Measurements from ENCODE around the gene RAD51AP1. TPM values are rescaled to one million over a fixed set of nuclear protein-coding genes. Genes with fewer than 3 reads are reported as not detected.

The RAD51AP1 gene
- total RNA-seq, 1 experiment from 2014 or later = 59.4 TPM

- Histone ChIP-seq H3K79me1 (ENCODE audit: insufficient read depth, low read depth, low read length, poor library complexity, severe bottlenecking) (no peaks in the 10 kb centered on the region), H3K27ac (ENCODE audit: insufficient read length, low read depth, low read length) (no peak overlapping the region), H3K4me2 (ENCODE audit: insufficient read depth, insufficient read length, low read length) (no peak overlapping the region), H3K23me2 (ENCODE audit: insufficient read length, low read depth, low read length, poor library complexity, severe bottlenecking) (no peaks in the 10 kb centered on the region), H3K14ac (ENCODE audit: insufficient read depth, low read length) (no peak overlapping the region), H3K56ac (ENCODE audit: insufficient read length, low read depth, low read length) (no peak overlapping the region), H3K79me2 (ENCODE audit: insufficient read depth, low read length) (no peaks in the 10 kb centered on the region), H3T11ph (ENCODE audit: low read length) (no peak overlapping the region), H3K4ac (ENCODE audit: low read depth, low read length) (no peak overlapping the region), H4K8ac (replicated peaks; ENCODE audit: insufficient read length, low read depth, low read length) (no peak overlapping the region), H4K91ac (ENCODE audit: insufficient read length, low read depth, low read length) (no peak overlapping the region), H3K27me3 (ENCODE audit: insufficient read depth, low read length) (peaks cover 2% of the 10 kb centered on the region; the same call in 1 of the 2 replicates), H3K9ac (ENCODE audit: extremely low read depth, insufficient read length, low read length) (no peak overlapping the region), H4K5ac (ENCODE audit: insufficient read length, low read depth, low read length) (no peak overlapping the region), H3K18ac (ENCODE audit: insufficient read length, low read depth, low read length) (no peak overlapping the region), H2BK20ac (ENCODE audit: low read depth, low read length, poor library complexity, severe bottlenecking) (no peak overlapping the region), H2BK120ac (ENCODE audit: low read depth, low read length, poor library complexity, severe bottlenecking) (no peak overlapping the region), H3K9me3 (ENCODE audit: control insufficient read depth, low read depth, low read length) (no peaks in the 10 kb centered on the region), H3K4me1 (ENCODE audit: insufficient read depth, low read length) (no peaks in the 10 kb centered on the region), H2AK5ac (ENCODE audit: insufficient read length, low read length) (no peak overlapping the region), H2BK15ac (ENCODE audit: low read depth, low read length) (no peak overlapping the region), H4K20me1 (ENCODE audit: control insufficient read depth, insufficient read depth, insufficient read length) (no peaks in the 10 kb centered on the region), H2BK5ac (ENCODE audit: insufficient read length, low read length) (no peak overlapping the region), H3K23ac (ENCODE audit: insufficient read length, low read depth, low read length) (no peak overlapping the region), H2BK12ac (ENCODE audit: insufficient read length, low read depth, low read length) (no peak overlapping the region), H2AFZ (ENCODE audit: low read length) (no peak overlapping the region)
- H3K9me3 Mint-ChIP-seq = no peaks in the 10 kb centered on the region
- no CpG with 5 or more reads among the region's 4 CpGs for WGBS (ENCODE audit: extremely low coverage, insufficient read length, low lambda C conversion rate)
- no peak overlapping the region for H3K4me3 Mint-ChIP-seq
- DNase-seq = no peak
- H3K36me3 Mint-ChIP-seq (ENCODE audit: insufficient read depth in 1 of 3, low read depth in 3 of 3) = no peaks in the 10 kb centered on the region
- H3K27ac Mint-ChIP-seq = no peak overlapping the region
- peaks cover 4 to 8% of the 10 kb centered on the region in 2 experiments; a peak in 1 of 4 replicates for H3K4me1 Mint-ChIP-seq
- no peak for TF ChIP-seq CTCF (conservative IDR thresholded peaks at IDR 0.05)
- H3K27me3 Mint-ChIP-seq (ENCODE audit: low read depth) = peaks cover 9% of the 10 kb centered on the region
These were observed 30.6 kb downstream of the RAD51AP1 start for GRCh38 chr12:4569261-4569660.

All from H9 (cell line).